Measurements from ENCODE around the gene CTNNA3. TPM values are rescaled to one million over a fixed set of nuclear protein-coding genes. Genes with fewer than 3 reads are reported as not detected.

The CTNNA3 gene
- total and polyA plus RNA-seq, 12 donors: 0.03 to 14.4 (median 0.47) TPM; not detected in 1

DNA sequence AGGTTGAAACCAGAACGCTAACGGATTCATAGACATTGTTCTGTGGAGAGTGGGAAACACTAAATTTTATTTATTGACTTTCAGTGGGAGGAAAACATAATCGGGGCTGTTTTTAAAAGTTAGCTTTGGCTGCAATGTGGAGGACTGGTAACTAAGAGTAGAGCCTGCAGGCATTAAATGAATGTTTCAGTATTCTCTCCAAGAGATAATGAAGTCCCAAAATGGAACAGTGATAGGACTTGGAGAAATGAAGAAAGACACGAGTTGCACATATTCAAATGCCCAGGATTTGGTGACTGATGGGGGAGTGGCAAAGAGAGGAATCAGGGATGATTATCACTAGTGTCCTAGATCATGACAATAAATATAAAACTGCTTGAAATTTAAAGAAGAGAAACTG, 1130.0 kb downstream of the CTNNA3 start:
- no peaks in the 10 kb centered on the region for H3K9me3 ChIP-seq (replicated peaks in 1 of 3)
- H3K36me3 ChIP-seq (replicated peaks in 1 of 2): no peaks in the 10 kb centered on the region
- H3K4me1 ChIP-seq (replicated peaks in 1 of 2): no peaks in the 10 kb centered on the region
- TF ChIP-seq, protein P1, sequence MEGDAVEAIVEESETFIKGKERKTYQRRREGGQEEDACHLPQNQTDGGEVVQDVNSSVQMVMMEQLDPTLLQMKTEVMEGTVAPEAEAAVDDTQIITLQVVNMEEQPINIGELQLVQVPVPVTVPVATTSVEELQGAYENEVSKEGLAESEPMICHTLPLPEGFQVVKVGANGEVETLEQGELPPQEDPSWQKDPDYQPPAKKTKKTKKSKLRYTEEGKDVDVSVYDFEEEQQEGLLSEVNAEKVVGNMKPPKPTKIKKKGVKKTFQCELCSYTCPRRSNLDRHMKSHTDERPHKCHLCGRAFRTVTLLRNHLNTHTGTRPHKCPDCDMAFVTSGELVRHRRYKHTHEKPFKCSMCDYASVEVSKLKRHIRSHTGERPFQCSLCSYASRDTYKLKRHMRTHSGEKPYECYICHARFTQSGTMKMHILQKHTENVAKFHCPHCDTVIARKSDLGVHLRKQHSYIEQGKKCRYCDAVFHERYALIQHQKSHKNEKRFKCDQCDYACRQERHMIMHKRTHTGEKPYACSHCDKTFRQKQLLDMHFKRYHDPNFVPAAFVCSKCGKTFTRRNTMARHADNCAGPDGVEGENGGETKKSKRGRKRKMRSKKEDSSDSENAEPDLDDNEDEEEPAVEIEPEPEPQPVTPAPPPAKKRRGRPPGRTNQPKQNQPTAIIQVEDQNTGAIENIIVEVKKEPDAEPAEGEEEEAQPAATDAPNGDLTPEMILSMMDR (IDR thresholded peaks at IDR 0.05): no peak
- no peak for TF ChIP-seq POLR2A (IDR thresholded peaks at IDR 0.05)
- no peaks in the 10 kb centered on the region for H3K27me3 ChIP-seq
- DNase-seq: no peak
- no peak overlapping the region for H3K27ac ChIP-seq
- 47 to 64% (median 57%) methylated on average over 4 of the region's 4 CpGs for WGBS, 4 donors
- intact Hi-C loops (cut with DNase I): no loop called here
- no peak overlapping the region for H3K4me3 ChIP-seq

DNA sequence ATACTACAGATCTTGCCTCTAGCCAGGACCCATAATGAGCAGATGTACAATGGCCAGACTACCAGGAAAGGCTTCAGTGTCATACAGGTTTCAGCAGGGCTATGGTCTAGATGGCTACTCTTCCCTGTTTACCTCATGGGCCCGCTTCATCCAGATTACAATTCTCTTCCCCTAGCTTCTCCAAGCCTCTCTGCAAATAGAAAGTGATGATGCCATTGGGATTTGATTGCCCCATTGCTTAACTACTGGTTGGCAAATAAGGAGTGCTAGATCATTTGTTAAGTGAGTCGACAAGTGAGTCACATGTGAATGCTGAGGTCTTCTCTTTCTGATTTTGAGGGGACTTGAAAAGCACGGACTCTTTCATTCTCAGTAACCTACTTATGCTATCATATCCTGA, 1131.7 kb downstream of the CTNNA3 start:
- 56 to 61% (median 59%) methylated on average over 3 of the region's 3 CpGs for WGBS, 4 donors

DNA sequence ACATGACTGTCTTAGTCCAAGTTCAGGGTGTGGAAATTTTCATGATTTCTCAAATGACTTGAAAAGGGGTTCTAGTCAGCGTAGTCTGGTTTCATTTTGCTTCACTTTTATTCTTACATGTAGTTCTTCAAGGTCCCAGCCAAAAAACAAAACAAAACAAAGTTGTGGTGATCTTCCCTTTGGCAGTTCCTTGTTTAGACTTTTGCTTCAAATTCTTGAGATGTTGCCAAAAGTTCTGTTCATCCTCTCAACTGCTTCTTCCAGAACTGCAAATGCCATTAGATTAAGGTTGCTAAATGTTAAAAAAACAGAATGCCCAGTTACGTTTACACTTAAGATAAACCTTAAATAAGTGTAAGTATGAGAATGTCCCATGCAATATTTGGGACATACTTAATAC, 1140.9 kb downstream of the CTNNA3 start:
- no peaks in the 10 kb centered on the region for H3K36me3 ChIP-seq (replicated peaks in 1 of 2)
- H3K4me1 ChIP-seq (replicated peaks in 1 of 2): no peaks in the 10 kb centered on the region
- no peaks in the 10 kb centered on the region for H3K27me3 ChIP-seq
- no peak overlapping the region for H3K4me3 ChIP-seq
- 56 to 62% (median 60%) methylated on average over 2 of the region's 2 CpGs for WGBS, 4 donors
- TF ChIP-seq POLR2A (IDR thresholded peaks at IDR 0.05): no peak
- TF ChIP-seq, protein P1 (IDR thresholded peaks at IDR 0.05): no peak
- no peak overlapping the region for H3K27ac ChIP-seq
- no peaks in the 10 kb centered on the region for H3K9me3 ChIP-seq (replicated peaks in 1 of 3)
- DNase-seq: no peak
- intact Hi-C loops (cut with DNase I): no loop called here

More for the DNA sequence above, 1131.7 kb downstream of the CTNNA3 start:
- intact Hi-C loops (cut with DNase I): no loop called here
- Histone ChIP-seq H3K36me3 (replicated peaks in 1 of 2) (no peaks in the 10 kb centered on the region), H3K27me3 (no peaks in the 10 kb centered on the region), H3K9me3 (replicated peaks in 1 of 3) (no peaks in the 10 kb centered on the region), H3K4me1 (replicated peaks in 1 of 2) (no peaks in the 10 kb centered on the region), H3K4me3 (no peak overlapping the region), H3K27ac (no peak overlapping the region)
- DNase-seq: no peak
- no peak for TF ChIP-seq POLR2A (IDR thresholded peaks at IDR 0.05)

DNA sequence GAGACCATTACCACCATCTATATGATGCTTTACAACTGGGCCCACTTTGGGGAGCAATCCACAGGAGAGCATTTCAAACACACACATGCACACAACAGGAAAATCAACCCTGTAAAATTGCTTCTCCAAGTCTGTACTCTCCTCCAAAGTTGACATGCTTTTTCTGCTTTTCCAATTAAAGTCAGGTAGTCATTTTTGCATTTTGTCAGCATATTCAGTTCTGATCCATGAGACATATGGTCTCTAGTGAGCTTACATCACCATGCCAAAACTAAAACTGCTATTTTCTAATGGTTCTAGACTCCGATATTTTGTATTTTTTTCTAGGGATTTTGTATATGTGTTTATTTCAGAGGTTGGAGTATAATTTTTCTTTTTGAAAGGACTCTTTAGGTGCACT, 1143.7 kb downstream of the CTNNA3 start:
- no peak for DNase-seq
- Histone ChIP-seq H3K4me1 (replicated peaks in 1 of 2) (no peaks in the 10 kb centered on the region), H3K27ac (no peak overlapping the region), H3K36me3 (replicated peaks in 1 of 2) (no peaks in the 10 kb centered on the region), H3K27me3 (no peaks in the 10 kb centered on the region), H3K9me3 (replicated peaks in 1 of 3) (no peaks in the 10 kb centered on the region), H3K4me3 (no peak overlapping the region)
- TF ChIP-seq, protein P1 (IDR thresholded peaks at IDR 0.05): no peak
- TF ChIP-seq POLR2A (IDR thresholded peaks at IDR 0.05): no peak
- 81 to 91% (median 87%) methylated on average over 1 of the region's 1 CpG for WGBS, 4 donors
- intact Hi-C loops (cut with DNase I): no loop called here

DNA sequence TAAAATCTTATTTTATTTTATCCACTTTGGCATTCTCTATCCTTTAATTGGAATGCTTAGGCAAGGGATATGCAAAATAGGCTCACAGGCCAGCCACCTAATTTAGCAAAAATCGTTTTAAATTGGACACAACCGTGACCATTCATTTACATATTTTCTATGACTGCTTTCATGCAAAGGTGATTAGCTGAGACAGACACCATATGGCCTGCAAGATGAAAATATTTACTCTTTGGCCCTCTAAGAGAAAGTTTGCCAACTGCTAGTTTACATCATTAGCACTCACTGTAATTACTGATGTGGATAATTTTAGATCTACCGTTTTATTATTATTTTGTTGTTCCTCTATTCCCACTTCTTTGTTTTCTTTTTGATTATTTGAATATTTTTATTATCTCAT, 1145.6 kb downstream of the CTNNA3 start:
- no peaks in the 10 kb centered on the region for H3K36me3 ChIP-seq (replicated peaks in 1 of 2)
- H3K4me1 ChIP-seq (replicated peaks in 1 of 2): no peaks in the 10 kb centered on the region
- H3K9me3 ChIP-seq (replicated peaks in 1 of 3): no peaks in the 10 kb centered on the region
- no peaks in the 10 kb centered on the region for H3K27me3 ChIP-seq
- TF ChIP-seq, protein P1 (IDR thresholded peaks at IDR 0.05): no peak
- TF ChIP-seq POLR2A (IDR thresholded peaks at IDR 0.05): no peak
- intact Hi-C loops (cut with DNase I): no loop called here
- no peak for DNase-seq
- 57 to 68% (median 63%) methylated on average over 3 of the region's 3 CpGs for whole genome bisulfite sequencing, 4 donors
- no peak overlapping the region for H3K27ac ChIP-seq
- H3K4me3 ChIP-seq: no peak overlapping the region
